NT2/D1 (cell line): ENCODE measurements around the gene PCYOX1L.

Experiments used
- SUZ12 ChIP-seq: IDR thresholded peaks from 2 replicates; pipeline ENCODE4 v1.6.1; 2011; ENCODE audit not compliant: insufficient read length, insufficient read depth; ENCODE audit errors: extremely low read depth
- YY1 ChIP-seq: IDR thresholded peaks from 2 replicates; pipeline ENCODE4 v1.6.1; 2011; ENCODE audit not compliant: insufficient read length, insufficient read depth
- ZNF274 ChIP-seq: IDR thresholded peaks from 2 replicates; pipeline ENCODE4 v1.6.1; 2011; ENCODE audit warnings: mild to moderate bottlenecking, low read depth, low read length

DNA sequence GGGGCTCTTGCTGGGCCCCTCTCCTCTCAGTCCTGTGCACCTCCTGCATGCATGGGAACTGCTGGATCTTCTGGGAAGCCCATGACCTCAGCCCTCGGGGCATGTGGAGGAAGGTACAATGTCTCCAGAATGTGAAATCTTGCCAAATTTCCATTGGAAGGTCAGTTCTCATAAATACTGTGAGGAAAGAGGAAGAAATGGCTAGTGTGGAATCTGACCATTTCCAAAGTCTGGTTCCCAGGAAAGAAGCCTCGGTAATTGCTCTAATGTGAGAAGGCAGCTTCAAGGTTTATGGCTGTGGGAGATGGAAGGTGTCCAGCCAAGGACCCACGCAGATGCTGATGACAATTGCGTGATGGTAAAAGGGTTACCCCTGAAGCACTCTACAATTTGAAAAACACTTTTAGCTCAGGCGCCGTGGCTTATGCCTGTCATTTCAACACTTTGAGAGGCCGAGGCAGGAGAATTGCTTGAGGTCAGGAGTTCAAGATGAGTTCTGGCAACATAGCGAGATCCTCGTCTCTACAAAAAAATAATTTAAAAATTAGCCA is 29.3 kb downstream of the PCYOX1L start:
- TF ChIP-seq ZNF274 = no peak
- TF ChIP-seq SUZ12 = no peak
- TF ChIP-seq YY1 = no peak
